Heart left ventricle (tissue), 16 donors: Measurements from ENCODE around the gene LIN37. TPM values are rescaled to one million over a fixed set of nuclear protein-coding genes. Genes with fewer than 3 reads are reported as not detected.

Experiments used
- ATAC-seq, 4 donors: fragments of 200-7000 bp; cut with Tn5 transposase; one replicate each; pipeline ENCODE4 v1.9.1; 2020 to 2022; ENCODE audit warnings: moderate library complexity in 4 of 4, mild to moderate bottlenecking in 3 of 4, moderate number of reproducible peaks in 1 of 4
- DNase-seq, 5 donors: peaks; one replicate each; pipeline ENCODE4 v3.0.0-alpha.2; 2020
- H3K27ac ChIP-seq, 12 donors: fragments of 200-600 bp; sonication (generic) in 4 of 12; one replicate each; pipeline versions ENCODE4 v1.5.0 to v1.8.0; 2016 to 2022; ENCODE audit warnings: mild to moderate bottlenecking in 2 of 12
- H3K27me3 ChIP-seq, 9 donors: fragments of 200-600 bp; sonication (generic) in 2 of 9; one replicate each; pipeline versions ENCODE4 v1.5.1 to v1.8.0; 2016 to 2022; ENCODE audit warnings: mild to moderate bottlenecking in 3 of 9
- H3K36me3 ChIP-seq, 9 donors: fragments of 200-600 bp; sonication (generic) in 2 of 9; one replicate each; pipeline versions ENCODE4 v1.5.0 to v1.8.0; 2018 to 2022; ENCODE audit warnings: mild to moderate bottlenecking in 2 of 9
- H3K4me1 ChIP-seq, 12 donors: fragments of 200-600 bp; sonication (generic) in 4 of 12; one replicate each; pipeline versions ENCODE4 v1.5.0 to v1.8.0; 2016 to 2022; ENCODE audit warnings: mild to moderate bottlenecking in 3 of 12
- H3K4me3 ChIP-seq, 12 donors: fragments of 200-600 bp; sonication (generic) in 4 of 12; one replicate each; pipeline versions ENCODE4 v1.5.0 to v1.8.0; 2017 to 2022; ENCODE audit warnings: mild to moderate bottlenecking in 9 of 12, moderate library complexity in 4 of 12
- H3K9me3 ChIP-seq, 12 donors: fragments of 200-600 bp; sonication (generic) in 4 of 12; one replicate each; pipeline versions ENCODE4 v1.5.0 to v1.8.0; 2016 to 2022; ENCODE audit warnings: mild to moderate bottlenecking in 1 of 12
- CTCF ChIP-seq, 12 donors: fragments of 200-600 bp; sonication (generic) in 4 of 12; IDR thresholded peaks; one replicate each; pipeline versions ENCODE4 v1.5.0 to v1.8.0; 2018 to 2022; ENCODE audit warnings: antibody characterized with exemption in 12 of 12, mild to moderate bottlenecking in 5 of 12
- POLR2A ChIP-seq, 2 donors: fragments of 450-650 bp; IDR thresholded peaks; one replicate each; pipeline ENCODE4 v1.6.1; 2017; ENCODE audit warnings: antibody characterized with exemption in 2 of 2, mild to moderate bottlenecking in 2 of 2, moderate library complexity in 2 of 2
- WGBS, 4 donors: extraction: QIAGEN DNeasy Blood & Tissue Kit in 2 of 4; methylation state at CpG; one replicate each; pipeline versions ENCODE4 v1.1.5 to v1.1.7; 2013 to 2018; 5-methylcytosine and 5-hydroxymethylcytosine counted together
- intact Hi-C, 10 donors: fragments of 100-400 bp; cut with DNase I; formaldehyde crosslinking; loops; one replicate each; pipeline versions ENCODE4 v1.11.1 to v1.14.2; 2022
- polyA plus RNA-seq, 2 donors: library from polyadenylated mRNA; stranded (reverse); fragments of 200-250 nt; gene quantifications; one replicate each; pipeline ENCODE4 v1.2.3, GENCODE V29; 2013
- total RNA-seq, 9 donors: library from RNA; depleted of rRNA in 2 of 9; stranded (reverse); fragments of >200 nt in 2 of 9; fragmentation: NEBNext Ultra II Directional in 3 of 9; extraction: Animal tissue kit (Norgen Biotek cat#: 25700) in 3 of 9; gene quantifications; one replicate each; pipeline versions ENCODE4 v1.1.0 to v1.2.4, GENCODE V29; 2016 to 2023
- donor health status: ischemic (EF 13 %, LVEDD 7.1; RV severe dilation, severe dysfunction).
- donor health status: healthy with polysubstance abuse.
- donor health status: DM: no; HTN: yes; CAD: no.
- donor health status: DM: no; HTN: no; CAD: no.
- donor health status: ischemic (EF 25% LVEDD 6.9; RV normal size, moderate dysfunction).
- donor health status: ischemic (EF 25% LVEDD 5.7; RV mildly dilated, moderate dysfunction).
- donor health status: healthy.
- donor health status: DM: yes; HTN: yes; CAD: no.
- donor health status: ischemic (EF 35%, LVEDD 5.7; RV mildly dilated, moderate dysfunction).
- donor health status: nonischemic (EF 11% LVEDD 7.7; RV severe dilation, severe dysfunction).
- donor health status: DM: yes; HTN: yes; CAD: no.
- donor health status: PGD.
- donor health status: ischemic (EF 29% LVEDD 5.4; RV normal size, mild dysfunction).
- donor health status: nonischemic (EF 23%, LVEDD 6.1; RV moderate dilation, normal function).

The LIN37 gene
- total and polyA plus RNA-seq, 11 donors, result 3.7 to 23.0 (median 7.8) TPM

DNA sequence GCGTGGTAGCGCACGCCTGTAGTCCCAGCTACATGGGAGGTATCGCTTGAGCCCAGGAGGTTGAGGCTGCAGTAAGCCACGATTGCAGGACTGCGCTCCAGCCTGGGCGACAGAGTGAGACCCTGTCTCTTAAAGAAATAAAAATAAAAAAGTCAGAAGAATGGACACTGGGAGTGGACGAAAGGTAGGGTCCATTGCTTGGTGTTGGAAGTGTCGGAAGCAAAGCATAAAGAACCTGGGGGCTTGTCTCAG lies 26.6 kb downstream of the LIN37 start:
- H3K4me3 ChIP-seq, result peak overlapping the region; percentile 68 to 99 (median 92)
- no peaks in the 10 kb centered on the region for H3K27me3 ChIP-seq
- H3K4me1 ChIP-seq, result peaks cover 0 to 17% (median 5%) of the 10 kb centered on the region in 12 donors
- intact Hi-C loops, result loop anchor here in 3 of 10 donors (1.0 to 10.0 kb wide), 3 partner anchors 17 to 160 kb away; partner anchors contain the start of genes LRFN3 (in 1 of the 3) and PROSER3 (in 1 of the 3)
- peaks cover 0 to 18% (median 0%) of the 10 kb centered on the region in 9 donors for H3K36me3 ChIP-seq
- no peak overlapping the region for H3K27ac ChIP-seq
- 8 to 39% (median 16%) methylated on average over 9 of the region's 9 CpGs for WGBS, 4 donors
- DNase-seq (no peak), ATAC-seq (peak in 3 of 4 donors; percentile 5 to 40 (median 28))
- H3K9me3 ChIP-seq, result no peaks in the 10 kb centered on the region
- TF ChIP-seq CTCF (IDR thresholded peaks at IDR 0.05) (no peak), POLR2A (IDR thresholded peaks at IDR 0.05) (no peak)

GRCh38 chr19:35775298-35776101 lies 27.1 kb downstream of the LIN37 start, which contains the start of gene ARHGAP33:
Gene ARHGAP33, plus strand, starts transcription at chr19:35775564. Its CDS starts 95 bp downstream, at chr19:35775659.
- peaks cover 0 to 17% (median 5%) of the 10 kb centered on the region in 12 donors for H3K4me1 ChIP-seq
- no peak for TF ChIP-seq CTCF (IDR thresholded peaks at IDR 0.05)
- peak in 1 of 2 donors; percentile 27 for TF ChIP-seq POLR2A (IDR thresholded peaks at IDR 0.05)
- intact Hi-C loops, result loop anchor here in 3 of 10 donors (1.0 to 10.0 kb wide), 3 partner anchors 17 to 159 kb away; partner anchors contain the start of genes LRFN3 (in 1 of the 3) and PROSER3 (in 1 of the 3)
- ATAC-seq, result peak; percentile 98 to 99 (median 98)
- DNase-seq, result peak; percentile 99 to 100 (median 99)
- H3K27me3 ChIP-seq, result no peaks in the 10 kb centered on the region
- H3K9me3 ChIP-seq, result no peaks in the 10 kb centered on the region
- 0 to 2% (median 1%) methylated on average over 27 to 82 of the region's 82 CpGs for WGBS, 4 donors
- H3K4me3 ChIP-seq, result peak within 1 kb of the TSS; percentile 68 to 99 (median 92)
- peaks cover 0 to 24% (median 5%) of the 10 kb centered on the region in 9 donors for H3K36me3 ChIP-seq
- peak within 1 kb of the TSS in 6 of 12 donors; percentile 1 to 77 (median 44) for H3K27ac ChIP-seq

GRCh38 chr19:35776102-35776788 lies 27.9 kb downstream of the LIN37 start:
- intact Hi-C loops, result loop anchor here in 2 of 10 donors (10.0 kb wide), 2 partner anchors 109 to 159 kb away; partner anchors contain the start of gene LRFN3 (in 1 of the 2)
- H3K4me1 ChIP-seq, result peaks cover 0 to 17% (median 5%) of the 10 kb centered on the region in 12 donors
- DNase-seq, result no peak

More at GRCh38 chr19:35776102-35776788, 27.9 kb downstream of the LIN37 start:
- ATAC-seq, result no peak
- Histone ChIP-seq H3K36me3 (peaks cover 0 to 31% (median 9%) of the 10 kb centered on the region in 9 donors), H3K27ac (peak overlapping the region in 3 of 12 donors; percentile 1 to 77 (median 58)), H3K9me3 (no peaks in the 10 kb centered on the region), H3K4me3 (peak overlapping the region; percentile 68 to 99 (median 92)), H3K27me3 (no peaks in the 10 kb centered on the region)
- TF ChIP-seq CTCF (IDR thresholded peaks at IDR 0.05) (no peak), POLR2A (IDR thresholded peaks at IDR 0.05) (no peak)
- WGBS, 4 donors, result 56 to 62% (median 57%) methylated on average over 13 of the region's 13 CpGs
